Smooth muscle cell of the brain vasculature (primary cell): Measurements from ENCODE around the gene RBMS1.
"Not testable (repeated sequence)": the region's sequence is repeated elsewhere in the genome, so short reads cannot be mapped to it uniquely, and the experiment has no call there.

Experiments
- DNase-seq: peaks from one replicate; pipeline ENCODE4 v3.0.0-alpha.2; 2012; ENCODE audit warnings: low read depth, low spot score

The RBMS1 gene

DNA sequence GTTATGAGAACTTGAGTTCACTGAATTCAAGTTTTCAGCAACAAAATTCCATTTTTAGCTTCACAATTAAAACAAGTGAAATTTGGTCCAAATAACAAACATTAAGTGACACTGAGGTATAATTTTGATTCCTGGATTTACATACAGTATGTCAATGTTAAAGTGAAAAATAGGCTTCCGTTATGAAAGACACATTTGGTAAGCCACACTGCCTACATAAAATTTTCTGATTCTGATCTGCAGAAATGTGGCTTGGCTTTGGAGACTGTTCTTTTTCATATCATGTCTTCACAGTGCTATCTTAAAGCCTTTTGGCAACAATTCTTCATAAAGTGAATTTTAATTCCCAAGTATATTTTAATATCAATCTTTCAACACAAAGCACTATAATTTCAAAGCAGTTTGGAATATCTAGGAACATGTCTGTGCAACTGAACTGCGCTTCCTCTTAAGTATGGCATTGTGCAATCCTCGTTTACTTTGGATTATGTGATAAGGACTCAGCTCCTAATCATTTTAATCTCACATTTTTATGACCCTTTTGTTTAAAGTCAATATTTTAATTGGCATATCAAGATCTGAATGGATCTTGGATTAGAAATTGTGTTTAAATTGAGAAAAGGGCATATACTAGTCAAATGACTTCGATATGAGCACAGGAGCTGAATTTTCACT is 60.0 kb downstream of the RBMS1 start:
- no peak for DNase-seq

DNA sequence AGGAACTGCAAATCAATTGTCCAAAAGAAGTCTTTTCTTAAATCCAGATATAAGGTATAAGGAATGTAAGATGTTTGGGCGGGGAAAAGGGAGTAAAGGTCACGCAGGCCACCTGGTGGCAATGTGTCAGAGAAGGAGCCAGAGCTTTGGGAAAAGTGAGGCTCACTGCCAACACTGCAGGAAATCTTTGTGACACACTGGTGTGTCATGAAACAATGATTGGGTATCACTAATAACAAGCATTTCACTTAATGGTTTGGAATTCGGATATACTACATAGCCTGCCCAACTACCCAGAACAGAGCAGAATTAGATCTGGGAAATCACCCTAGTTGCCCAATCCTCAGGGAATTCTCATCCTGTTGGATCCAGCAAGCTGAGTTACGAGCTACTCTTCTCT is 61.0 kb downstream of the RBMS1 start:
- no peak for DNase-seq

GRCh38 chr2:160431441-160431840 is 62.2 kb downstream of the RBMS1 start:
- DNase-seq, result no peak

DNA sequence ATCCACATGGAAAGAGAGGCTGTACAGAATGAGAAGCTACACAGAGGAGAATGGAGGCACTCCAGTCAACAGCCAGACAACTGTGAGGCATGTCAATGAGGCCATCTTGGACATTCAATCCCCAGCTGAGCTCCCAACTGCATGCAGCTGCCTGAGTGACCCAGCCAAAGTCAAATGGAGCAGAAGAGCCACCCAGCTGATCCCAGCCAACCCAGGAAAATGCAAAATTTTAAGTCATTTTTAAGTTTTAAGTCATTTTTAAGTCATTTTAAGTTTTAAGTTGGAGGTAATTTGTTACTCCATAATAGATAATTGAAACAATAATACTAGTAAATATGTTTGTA is 63.6 kb downstream of the RBMS1 start:
- no peak for DNase-seq

GRCh38 chr2:160429248-160430000 is 64.2 kb downstream of the RBMS1 start:
- no peak for DNase-seq

DNA sequence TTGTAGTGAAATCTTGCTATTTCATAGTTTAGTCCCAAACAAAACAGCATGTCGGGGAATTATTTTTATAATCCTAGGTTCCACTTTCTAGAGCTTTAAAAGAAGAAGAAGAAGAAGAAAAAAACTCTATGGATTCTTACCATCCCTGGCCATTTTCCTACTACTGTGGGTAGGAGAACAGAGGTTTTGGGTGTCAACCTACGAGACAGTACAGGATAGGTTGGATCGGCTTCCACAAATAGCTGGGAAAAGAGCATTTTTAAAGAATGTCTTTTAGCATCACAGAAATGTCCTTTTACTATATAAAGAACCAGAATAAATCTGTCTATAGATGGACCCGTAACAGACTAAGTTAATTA is 65.2 kb downstream of the RBMS1 start:
- DNase-seq, result no peak

DNA sequence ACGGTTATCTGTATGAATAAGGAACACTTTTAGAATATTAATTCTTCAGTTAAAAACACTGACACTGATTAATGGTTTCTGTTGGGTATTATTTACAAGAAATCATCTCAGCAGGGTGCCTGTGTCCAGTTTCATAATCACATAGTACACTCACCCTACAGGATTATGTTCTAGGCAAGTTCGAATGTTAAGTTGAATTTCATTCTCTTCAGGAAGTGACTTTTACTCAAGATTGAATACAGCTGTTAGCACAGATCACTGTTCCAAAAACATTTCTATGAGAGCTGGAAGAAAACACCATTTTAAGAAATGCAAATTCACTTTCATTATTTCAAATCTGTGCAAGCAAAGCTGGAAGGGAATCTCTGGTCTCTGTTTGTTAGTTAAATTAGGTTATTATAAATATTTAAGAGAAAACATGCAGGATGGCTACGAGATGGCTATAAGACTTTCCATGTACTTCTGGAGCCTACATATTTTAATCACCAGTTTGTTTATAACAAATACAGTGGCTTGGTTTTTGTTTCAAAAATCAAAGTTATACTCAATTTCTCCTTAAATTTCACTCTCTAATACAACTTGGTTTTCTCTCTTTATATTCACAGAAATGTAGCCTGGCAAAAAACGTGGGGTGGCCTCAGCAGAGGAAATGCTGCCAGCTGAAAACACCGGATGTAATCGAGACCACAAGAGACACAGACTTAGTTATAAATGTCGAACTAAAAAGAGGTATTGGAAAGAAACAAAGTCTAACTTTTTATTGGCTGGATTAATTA is 65.8 kb downstream of the RBMS1 start:
- DNase-seq, result no peak

DNA sequence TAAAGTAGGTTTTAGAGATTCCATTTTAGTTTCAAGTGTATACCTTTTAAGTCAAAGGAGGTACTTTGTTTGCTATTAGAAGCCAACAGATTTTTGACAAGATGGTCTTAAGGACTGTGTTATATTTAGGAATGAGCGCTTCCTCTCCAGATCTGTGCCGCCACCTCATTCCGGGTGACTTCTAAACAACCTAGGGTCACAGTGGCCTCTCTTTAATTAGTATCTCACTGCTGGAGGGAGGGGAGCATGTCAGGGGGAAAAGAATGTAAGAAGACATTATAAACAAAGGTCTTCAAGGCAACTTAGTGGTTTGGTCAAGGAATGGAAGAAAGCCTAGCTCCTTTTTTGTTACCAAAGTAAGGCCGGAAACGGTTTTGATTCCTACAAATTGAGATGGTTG is 67.0 kb downstream of the RBMS1 start:
- no peak for DNase-seq

GRCh38 chr2:160425434-160426151 is 68.0 kb downstream of the RBMS1 start:
- no peak for DNase-seq

DNA sequence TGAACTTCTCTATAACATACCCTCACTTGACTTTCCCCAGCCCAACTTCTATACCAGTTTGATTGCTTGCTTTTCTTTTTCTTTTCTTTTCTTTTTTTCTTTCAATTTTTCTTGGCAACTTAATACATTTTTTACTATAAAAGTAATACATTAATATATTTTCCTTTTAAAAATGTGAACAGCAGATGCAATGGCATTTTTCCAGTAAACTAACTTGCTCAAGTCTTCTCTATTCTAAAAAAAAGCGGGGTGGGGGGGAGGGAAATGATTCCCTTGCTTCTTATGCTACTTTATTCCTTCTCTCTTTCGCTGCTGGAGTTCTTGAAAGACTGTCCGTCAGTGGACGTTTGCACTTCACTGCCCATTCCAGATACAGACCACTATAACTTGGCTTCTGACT is 70.5 kb downstream of the RBMS1 start:
- no peak for DNase-seq

DNA sequence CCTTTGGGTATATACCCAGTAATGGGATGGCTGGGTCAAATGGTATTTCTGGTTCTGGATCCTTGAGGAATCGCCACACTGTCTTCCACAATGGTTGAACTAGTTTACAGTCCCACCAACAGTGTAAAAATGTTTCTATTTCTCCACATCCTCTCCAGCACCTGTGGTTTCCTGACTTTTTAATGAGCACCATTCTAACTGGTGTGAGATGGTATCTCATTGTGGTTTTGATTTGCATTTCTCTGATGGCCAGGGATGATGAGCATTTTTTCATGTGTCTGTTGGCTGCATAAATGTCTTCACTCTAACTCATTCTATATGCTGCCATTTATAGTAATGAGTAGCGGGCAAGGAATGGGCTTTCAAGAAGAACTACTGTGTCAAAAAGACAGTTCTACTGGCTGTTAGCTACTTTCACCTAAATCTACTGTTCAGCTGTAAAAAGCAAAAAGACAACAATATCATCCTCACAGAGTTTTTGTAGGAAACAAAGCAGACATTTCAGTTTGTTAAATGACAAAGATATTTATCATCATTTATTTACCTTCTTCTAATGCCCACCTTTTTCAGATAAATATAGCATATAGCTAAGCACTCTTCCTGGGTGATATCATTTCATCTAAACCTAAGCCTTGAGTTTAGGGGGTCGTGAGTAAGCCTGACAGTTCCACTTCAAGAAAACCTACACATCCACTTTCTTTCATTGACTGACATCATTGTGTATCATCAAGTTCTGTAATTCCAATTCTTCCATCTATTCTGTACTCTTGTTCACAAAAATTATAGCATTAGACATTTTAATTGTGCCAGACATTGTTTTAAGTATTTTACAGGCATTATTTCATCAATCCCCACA is 71.7 kb downstream of the RBMS1 start:
- not testable (repeated sequence) for DNase-seq

DNA sequence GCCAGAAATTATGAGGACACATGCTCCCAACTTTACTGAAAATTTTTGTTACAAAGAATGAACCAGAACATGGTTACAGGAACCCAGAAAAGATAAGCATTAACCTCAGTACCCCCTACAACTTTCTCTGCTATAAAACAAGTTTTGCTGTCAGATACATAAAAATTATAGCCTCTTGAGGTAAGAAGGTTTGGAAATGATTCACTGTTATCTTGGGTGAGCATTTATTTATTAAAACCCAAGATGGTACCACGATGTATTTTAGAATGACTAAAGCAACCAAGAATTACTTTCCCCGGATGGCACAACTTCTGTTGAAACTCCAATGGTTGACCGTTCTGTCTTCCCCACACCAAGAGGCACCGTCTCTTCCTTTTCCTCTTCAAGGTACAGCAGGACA is 72.9 kb downstream of the RBMS1 start:
- no peak for DNase-seq

DNA sequence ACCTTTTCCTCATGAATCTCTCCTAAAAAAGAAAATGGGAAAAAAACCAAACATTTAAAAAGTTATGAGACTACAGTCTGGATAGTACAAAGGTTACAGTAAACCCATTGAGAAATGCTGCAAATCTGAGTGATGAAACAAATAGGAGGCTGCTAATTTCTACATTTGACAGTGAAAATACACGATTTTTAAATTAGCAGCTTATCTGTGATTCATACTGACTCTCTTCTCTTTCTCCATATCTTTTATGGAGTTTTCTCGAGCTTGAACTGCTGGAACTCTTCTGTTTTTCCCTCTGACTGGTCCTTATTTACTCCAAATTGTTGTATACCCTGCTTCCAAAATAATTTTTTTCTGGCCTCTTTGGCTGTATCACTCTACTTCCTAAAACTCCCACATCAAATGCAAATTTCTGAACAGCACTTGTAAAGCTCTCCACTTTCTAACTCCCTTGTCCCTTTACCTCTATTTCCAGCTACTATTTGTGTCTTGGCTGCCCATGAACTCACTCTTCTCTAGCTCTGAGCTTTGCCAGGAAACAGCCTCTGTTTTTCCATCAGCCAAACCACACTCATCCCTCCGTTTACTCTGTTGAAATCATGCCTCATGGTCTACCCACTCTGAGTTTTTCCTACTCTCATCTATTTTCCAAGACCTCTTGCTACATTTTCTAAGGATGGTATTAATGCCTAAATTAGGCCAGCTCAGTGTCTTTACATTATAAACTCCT is 73.7 kb downstream of the RBMS1 start:
- DNase-seq, result no peak

- no peak for DNase-seq
Measured at GRCh38 chr2:160418853-160419252, 74.8 kb downstream of the RBMS1 start.

GRCh38 chr2:160418398-160418765 is 75.2 kb downstream of the RBMS1 start:
- no peak for DNase-seq

DNA sequence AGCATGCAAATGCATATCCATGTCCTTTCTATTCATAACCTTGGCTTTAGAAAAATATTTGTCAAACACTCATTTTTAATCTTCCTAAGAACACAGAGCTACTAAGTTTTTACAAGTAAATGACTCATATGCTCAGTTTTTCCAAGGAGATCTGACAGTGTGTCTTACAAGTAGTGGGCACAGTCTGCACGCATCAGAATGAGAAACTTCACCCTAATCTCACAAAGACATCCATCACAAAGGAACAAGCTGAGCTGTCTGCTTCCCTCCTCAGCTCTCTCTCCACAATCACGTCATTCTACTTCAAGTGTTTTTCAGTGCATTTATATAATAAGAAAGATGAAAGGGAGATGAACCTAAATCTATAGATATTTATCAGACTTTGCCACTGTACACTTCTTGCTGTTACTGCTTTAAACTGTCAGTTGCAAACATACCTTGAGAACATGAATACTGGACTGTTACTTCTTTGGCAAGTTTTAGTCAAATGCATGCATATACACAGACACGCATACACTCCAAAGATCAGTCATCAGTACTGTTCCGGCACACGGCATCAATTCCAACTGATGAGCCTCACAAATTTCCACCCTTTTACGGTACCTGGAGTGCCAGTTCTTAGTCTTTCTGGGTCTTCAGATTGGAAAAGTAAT is 75.7 kb downstream of the RBMS1 start:
- DNase-seq, result no peak

GRCh38 chr2:160415991-160416390 is 77.6 kb downstream of the RBMS1 start:
- DNase-seq, result no peak

DNA sequence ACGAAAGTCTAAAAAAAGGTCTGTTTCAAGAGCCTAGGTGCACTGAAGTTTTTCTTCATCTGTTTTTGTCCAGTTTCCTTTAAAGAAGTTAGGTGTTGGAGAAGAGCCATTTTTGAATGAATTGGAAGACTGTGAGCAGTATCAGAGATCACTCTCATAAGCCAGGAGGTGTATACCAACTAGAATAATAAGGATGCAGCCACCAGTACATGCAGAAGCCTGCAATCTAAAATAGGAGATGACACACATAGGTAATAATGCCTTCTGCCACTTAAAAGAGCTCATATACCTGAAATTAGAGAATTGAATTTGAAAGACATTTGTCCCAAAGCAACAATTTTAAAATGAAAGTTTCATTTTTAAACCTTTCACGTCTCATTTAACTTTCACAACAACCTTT is 81.7 kb downstream of the RBMS1 start:
- DNase-seq, result no peak

- DNase-seq, result no peak
Measured at GRCh38 chr2:160411167-160411566, 82.4 kb downstream of the RBMS1 start.

DNA sequence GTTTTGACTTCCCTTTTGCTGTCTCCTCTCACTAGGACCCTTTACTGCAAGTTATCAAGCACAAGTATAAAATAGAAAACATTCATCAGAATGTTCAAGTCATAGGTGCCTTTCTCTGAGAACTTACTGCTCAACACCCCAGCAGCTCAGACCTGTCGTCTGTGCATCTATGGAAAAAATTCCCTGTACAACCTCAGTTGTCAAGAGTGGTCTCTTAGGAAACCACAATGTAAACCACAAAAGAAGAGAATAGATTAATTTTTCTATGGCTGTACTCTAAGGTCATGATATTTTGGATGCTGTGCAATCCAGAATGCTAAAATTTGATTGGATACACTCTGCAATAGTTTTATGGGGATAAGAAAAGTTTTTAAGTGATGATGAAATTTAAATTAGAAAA is 84.1 kb downstream of the RBMS1 start:
- DNase-seq, result no peak
